Esophagus squamous epithelium (tissue), 5 donors: ENCODE results near the gene SPON1. TPM values are rescaled to one million over a fixed set of nuclear protein-coding genes. Genes with fewer than 3 reads are reported as not detected.

Experiments used
- DNase-seq: peaks from one replicate; lab custom pipeline; 2025; lab: John Stamatoyannopoulos, UW
- H3K27ac ChIP-seq, 4 donors: fragments of 200-600 bp; sonication (generic); one replicate each; pipeline ENCODE4 v1.5.1; 2016 to 2019; ENCODE audit warnings: mild to moderate bottlenecking in 1 of 4
- H3K27me3 ChIP-seq, 4 donors: fragments of 200-600 bp; sonication (generic); 1 replicate in 3 of 4; 2 replicates in 1 of 4; pipeline versions ENCODE4 v1.5.1 to v1.6.0; 2017 to 2021; ENCODE audit warnings: antibody characterized with exemption in 1 of 4
- H3K36me3 ChIP-seq, 3 donors: fragments of 200-600 bp; sonication (generic); one replicate each; pipeline ENCODE4 v1.5.1; 2016 to 2019
- H3K4me1 ChIP-seq, 3 donors: fragments of 200-600 bp; sonication (generic); one replicate each; pipeline ENCODE4 v1.5.1; 2017 to 2019
- H3K4me3 ChIP-seq, 4 donors: fragments of 200-600 bp; sonication (generic); 1 replicate in 3 of 4; 2 replicates in 1 of 4; pipeline ENCODE4 v1.5.1; 2016 to 2019; ENCODE audit warnings: mild to moderate bottlenecking in 2 of 4, moderate library complexity in 1 of 4
- H3K9me3 ChIP-seq, 3 donors: fragments of 200-600 bp; sonication (generic); one replicate each; pipeline ENCODE4 v1.5.1; 2016 to 2019
- POLR2A ChIP-seq, 4 donors: fragments of 450-650 bp; IDR thresholded peaks; one replicate each; pipeline ENCODE4 v1.6.1; 2017; ENCODE audit warnings: antibody characterized with exemption in 4 of 4, mild to moderate bottlenecking in 4 of 4, moderate library complexity in 3 of 4
- WGBS, 2 donors: methylation state at CpG; one replicate each; pipeline ENCODE4 v1.1.5; 2018; 5-methylcytosine and 5-hydroxymethylcytosine counted together
- intact Hi-C: fragments of 100-400 bp; cut with DNase I; formaldehyde crosslinking; loops from one replicate; pipeline ENCODE4 v1.15.0; 2022
- total RNA-seq, 4 donors: library from RNA; depleted of rRNA; stranded (reverse); fragments of >200 nt; gene quantifications; one replicate each; pipeline ENCODE4 v1.1.0, GENCODE V29; 2016
- TF ChIP-seq, protein P1 (sequence below), 6 experiments: fragments of 450-650 bp in 4 of 6; fragments of 200-600 bp in 2 of 6; sonication (generic) in 2 of 6; IDR thresholded peaks; one replicate each; pipeline ENCODE4 v1.5.1; 2016 to 2019; ENCODE audit warnings: antibody characterized with exemption in 6 of 6, mild to moderate bottlenecking in 4 of 6, moderate library complexity in 4 of 6
- donor health status: DM: yes; HTN: yes; CAD: no.

The SPON1 gene
- total RNA-seq, 4 donors from 2014 or later = 1.6 to 44.4 (median 6.5) TPM

DNA sequence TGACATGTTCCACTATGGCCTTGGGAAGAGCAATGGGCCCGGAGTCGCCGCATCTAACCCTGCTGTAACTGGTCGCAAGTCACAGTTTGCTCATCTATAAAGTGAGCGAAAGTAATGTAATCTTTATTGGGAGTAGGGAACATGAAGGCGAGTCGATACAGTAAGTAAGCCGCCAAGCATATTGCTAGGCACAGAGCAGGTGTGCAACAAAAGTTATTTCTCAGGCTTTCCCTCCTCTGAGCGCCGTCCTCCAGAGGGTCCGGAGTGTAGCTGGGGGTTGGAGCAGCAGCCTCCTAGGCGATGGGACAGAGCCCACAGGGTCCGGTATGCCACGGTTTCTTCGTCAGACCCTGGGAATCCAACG is 343 bp upstream of the SPON1 start:
- H3K27me3 ChIP-seq = peaks cover 7 to 83% (median 18%) of the 10 kb centered on the region in 4 donors
- H3K27ac ChIP-seq = peak overlapping the region; percentile 7 to 83 (median 68)
- H3K4me3 ChIP-seq = peak overlapping the region in 3 of 4 donors; percentile 29 to 67 (median 49)
- TF ChIP-seq POLR2A (IDR thresholded peaks at IDR 0.05) = no peak
- TF ChIP-seq, protein P1, sequence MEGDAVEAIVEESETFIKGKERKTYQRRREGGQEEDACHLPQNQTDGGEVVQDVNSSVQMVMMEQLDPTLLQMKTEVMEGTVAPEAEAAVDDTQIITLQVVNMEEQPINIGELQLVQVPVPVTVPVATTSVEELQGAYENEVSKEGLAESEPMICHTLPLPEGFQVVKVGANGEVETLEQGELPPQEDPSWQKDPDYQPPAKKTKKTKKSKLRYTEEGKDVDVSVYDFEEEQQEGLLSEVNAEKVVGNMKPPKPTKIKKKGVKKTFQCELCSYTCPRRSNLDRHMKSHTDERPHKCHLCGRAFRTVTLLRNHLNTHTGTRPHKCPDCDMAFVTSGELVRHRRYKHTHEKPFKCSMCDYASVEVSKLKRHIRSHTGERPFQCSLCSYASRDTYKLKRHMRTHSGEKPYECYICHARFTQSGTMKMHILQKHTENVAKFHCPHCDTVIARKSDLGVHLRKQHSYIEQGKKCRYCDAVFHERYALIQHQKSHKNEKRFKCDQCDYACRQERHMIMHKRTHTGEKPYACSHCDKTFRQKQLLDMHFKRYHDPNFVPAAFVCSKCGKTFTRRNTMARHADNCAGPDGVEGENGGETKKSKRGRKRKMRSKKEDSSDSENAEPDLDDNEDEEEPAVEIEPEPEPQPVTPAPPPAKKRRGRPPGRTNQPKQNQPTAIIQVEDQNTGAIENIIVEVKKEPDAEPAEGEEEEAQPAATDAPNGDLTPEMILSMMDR (IDR thresholded peaks at IDR 0.05) = no peak
- no peaks in the 10 kb centered on the region for H3K36me3 ChIP-seq
- no peak for DNase-seq
- intact Hi-C loops = loop anchor here (5.0 kb wide), 1 partner anchor 185 kb away; no protein-coding TSS in a partner anchor
- peaks cover 18 to 31% (median 24%) of the 10 kb centered on the region in 3 donors for H3K4me1 ChIP-seq
- H3K9me3 ChIP-seq = no peaks in the 10 kb centered on the region
- WGBS, 2 donors = 57 to 60% methylated on average over 14 to 15 of the region's 16 CpGs

DNA sequence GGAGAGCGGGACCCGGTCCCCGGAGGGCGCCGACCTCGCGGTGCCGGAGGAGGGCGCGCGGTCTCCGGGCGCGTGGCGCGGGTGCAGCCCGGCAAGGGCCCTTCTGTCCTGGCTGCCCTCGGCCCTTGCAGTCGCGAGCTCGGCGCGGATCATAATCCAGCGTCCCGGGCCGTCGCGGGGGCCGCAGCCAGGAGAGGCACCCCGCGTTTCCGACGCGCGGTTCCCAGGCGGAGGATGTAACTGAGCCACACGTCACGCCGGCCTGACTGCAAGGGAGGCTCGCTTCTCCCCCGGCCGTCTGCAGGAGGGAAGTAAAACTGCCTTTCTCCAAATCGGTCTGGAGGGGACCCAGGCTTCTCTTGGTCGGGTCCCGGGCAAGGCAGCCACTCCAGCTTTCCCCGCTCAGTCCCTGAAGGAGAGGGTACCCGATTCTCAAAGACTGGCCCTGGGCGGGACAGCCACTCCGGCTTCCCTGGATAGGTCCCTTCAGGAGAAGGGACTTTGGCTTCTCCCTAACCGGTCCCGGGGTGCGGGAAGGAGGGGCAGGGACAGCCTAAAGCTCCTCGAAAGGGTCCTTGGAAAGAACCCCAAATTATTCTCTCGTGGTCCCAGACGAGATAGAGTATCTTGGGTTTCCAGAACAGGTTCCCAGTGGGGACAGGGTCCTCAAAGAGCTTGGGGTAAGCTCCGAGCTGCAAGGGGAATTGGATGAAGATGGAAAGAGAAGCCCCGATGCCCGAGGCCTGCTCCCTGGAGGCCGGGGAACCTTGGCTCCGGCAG is 836 bp downstream of the SPON1 start:
- Histone ChIP-seq H3K27me3 (peaks cover 7 to 82% (median 18%) of the 10 kb centered on the region in 4 donors), H3K27ac (peak overlapping the region; percentile 37 to 83 (median 68)), H3K4me3 (peak overlapping the region; percentile 17 to 67 (median 39)), H3K36me3 (no peaks in the 10 kb centered on the region), H3K4me1 (peaks cover 18 to 31% (median 24%) of the 10 kb centered on the region in 3 donors), H3K9me3 (no peaks in the 10 kb centered on the region)
- DNase-seq = no peak
- TF ChIP-seq POLR2A (IDR thresholded peaks at IDR 0.05) = no peak
- TF ChIP-seq, protein P1 (IDR thresholded peaks at IDR 0.05) = no peak
- 1 to 9% methylated on average over 9 to 20 of the region's 60 CpGs for WGBS, 2 donors
- intact Hi-C loops = loop anchor here (5.0 kb wide), 1 partner anchor 184 kb away; no protein-coding TSS in a partner anchor

DNA sequence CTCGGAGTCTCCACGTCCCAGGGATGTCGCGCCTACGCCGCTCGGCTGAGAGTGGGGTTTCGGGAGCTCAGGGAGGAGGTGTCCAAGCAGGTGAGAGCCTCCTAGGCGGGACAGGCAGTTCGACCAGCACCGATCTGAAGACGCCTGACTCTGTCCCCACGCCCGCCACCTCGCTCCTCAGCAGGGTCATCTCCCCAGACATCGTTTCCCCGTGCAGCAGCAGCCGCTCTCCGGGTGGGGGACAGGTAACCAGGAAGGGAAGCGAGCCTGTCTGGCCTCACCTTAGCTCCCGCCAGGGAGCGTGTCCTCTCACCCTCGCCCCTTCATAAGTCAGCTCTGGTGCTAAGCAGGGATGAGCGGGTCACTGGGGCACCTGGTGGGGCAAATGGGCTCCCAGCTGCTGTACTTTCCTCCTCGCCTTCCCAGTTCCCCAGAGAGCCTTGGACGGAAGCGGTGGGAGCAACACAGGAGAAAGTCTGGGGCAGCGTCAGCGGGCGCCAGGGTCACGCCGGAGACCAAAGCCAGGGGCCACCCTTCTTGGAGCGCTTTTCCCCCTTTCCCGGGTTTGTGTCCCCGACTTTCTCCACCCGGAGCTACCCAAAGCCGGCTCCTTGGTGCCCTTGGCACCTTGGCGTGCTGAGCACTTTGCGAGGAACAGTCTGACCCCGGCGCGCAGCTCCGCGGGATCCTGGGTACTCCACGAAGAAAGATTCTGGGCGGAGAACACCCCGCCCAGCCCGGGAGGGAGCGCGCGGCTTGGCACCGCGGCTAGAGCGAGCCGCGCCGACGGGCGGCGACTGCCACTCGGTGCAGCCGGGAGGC is 1.6 kb downstream of the SPON1 start:
- H3K27me3 ChIP-seq = peaks cover 7 to 79% (median 18%) of the 10 kb centered on the region in 4 donors
- H3K4me1 ChIP-seq = peaks cover 18 to 31% (median 24%) of the 10 kb centered on the region in 3 donors
- 0 to 8% methylated on average over 9 to 16 of the region's 62 CpGs for WGBS, 2 donors
- intact Hi-C loops = loop anchor here (5.0 kb wide), 1 partner anchor 183 kb away; no protein-coding TSS in a partner anchor
- peak overlapping the region; percentile 37 to 83 (median 68) for H3K27ac ChIP-seq
- TF ChIP-seq, protein P1 (IDR thresholded peaks at IDR 0.05) = peak in 1 of 6 experiments; percentile 36
- no peak for TF ChIP-seq POLR2A (IDR thresholded peaks at IDR 0.05)
- H3K9me3 ChIP-seq = no peaks in the 10 kb centered on the region
- no peaks in the 10 kb centered on the region for H3K36me3 ChIP-seq
- peak overlapping the region; percentile 17 to 67 (median 39) for H3K4me3 ChIP-seq
- no peak for DNase-seq

DNA sequence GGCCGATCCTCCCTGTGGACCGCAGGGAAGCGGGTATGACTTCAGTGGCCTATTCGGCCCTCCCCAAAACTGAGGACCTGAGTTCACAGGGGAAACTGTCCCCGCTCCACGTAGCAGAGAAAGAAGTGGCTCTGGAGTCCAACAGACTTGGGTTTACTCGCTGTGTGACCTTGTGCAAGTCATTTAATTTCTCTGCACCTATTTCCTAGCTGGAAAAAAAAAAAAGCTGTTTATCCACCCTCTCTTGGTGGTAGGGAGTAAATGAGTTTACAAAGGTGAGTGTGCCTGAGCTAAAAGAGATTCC is 2.2 kb downstream of the SPON1 start:
- Histone ChIP-seq H3K36me3 (no peaks in the 10 kb centered on the region), H3K4me1 (peaks cover 18 to 31% (median 24%) of the 10 kb centered on the region in 3 donors), H3K27me3 (peaks cover 7 to 75% (median 18%) of the 10 kb centered on the region in 4 donors), H3K9me3 (no peaks in the 10 kb centered on the region), H3K4me3 (peak overlapping the region; percentile 17 to 67 (median 39)), H3K27ac (peak overlapping the region in 3 of 4 donors; percentile 55 to 83 (median 81))
- intact Hi-C loops = loop anchor here (5.0 kb wide), 1 partner anchor 183 kb away; no protein-coding TSS in a partner anchor
- DNase-seq = no peak
- 33 to 38% methylated on average over 3 to 7 of the region's 7 CpGs for WGBS, 2 donors
- no peak for TF ChIP-seq POLR2A (IDR thresholded peaks at IDR 0.05)
- TF ChIP-seq, protein P1 (IDR thresholded peaks at IDR 0.05) = no peak
